Coronary artery (tissue), 2 donors: ENCODE results near the gene FHL2.

Experiments used
- DNase-seq: peaks from one replicate; pipeline ENCODE4 v3.0.0-alpha.2; 2017; ENCODE audit warnings: low spot score
- H3K27ac ChIP-seq, 2 donors: fragments of 200-600 bp; sonication (generic); one replicate each; pipeline ENCODE4 v1.5.1; 2016 to 2019
- H3K4me3 ChIP-seq: fragments of 200-600 bp; sonication (generic); 2 replicates; pipeline ENCODE4 v1.5.1; 2016; ENCODE audit warnings: mild to moderate bottlenecking, moderate library complexity
- CTCF ChIP-seq: fragments of 200-600 bp; sonication (generic); IDR thresholded peaks from one replicate; pipeline ENCODE4 v1.5.1; 2019; ENCODE audit warnings: antibody characterized with exemption

The FHL2 gene

GRCh38 chr2:105368759-105369408 is 30.0 kb downstream of the FHL2 start:
- no peak overlapping the region for H3K4me3 ChIP-seq
- no peak for TF ChIP-seq CTCF
- DNase-seq = no peak
- H3K27ac ChIP-seq = no peak overlapping the region

- no peak overlapping the region for H3K4me3 ChIP-seq
- H3K27ac ChIP-seq = no peak overlapping the region
- DNase-seq = no peak
- no peak for TF ChIP-seq CTCF
Measured at GRCh38 chr2:105365206-105365605, 33.6 kb downstream of the FHL2 start.

- no peak for TF ChIP-seq CTCF
- Histone ChIP-seq H3K27ac (no peak overlapping the region), H3K4me3 (no peak overlapping the region)
- no peak for DNase-seq
Measured at GRCh38 chr2:105364436-105365139, 34.3 kb downstream of the FHL2 start.

- H3K27ac ChIP-seq = no peak overlapping the region
- no peak for TF ChIP-seq CTCF
- H3K4me3 ChIP-seq = no peak overlapping the region
- no peak for DNase-seq
Measured at GRCh38 chr2:105362862-105363591, 35.8 kb downstream of the FHL2 start.

- no peak for DNase-seq
- no peak for TF ChIP-seq CTCF
- Histone ChIP-seq H3K27ac (no peak overlapping the region), H3K4me3 (no peak overlapping the region)
Measured at GRCh38 chr2:105361102-105361889, 37.6 kb downstream of the FHL2 start.

- no peak for DNase-seq
- no peak for TF ChIP-seq CTCF
- no peak overlapping the region for H3K27ac ChIP-seq
Measured at GRCh38 chr2:105358593-105358992, 40.3 kb downstream of the FHL2 start.

More at GRCh38 chr2:105358593-105358992, 40.3 kb downstream of the FHL2 start:
- H3K4me3 ChIP-seq = no peak overlapping the region
